Measurements from ENCODE around the gene MYOM3.

Gene MYOM3

DNA sequence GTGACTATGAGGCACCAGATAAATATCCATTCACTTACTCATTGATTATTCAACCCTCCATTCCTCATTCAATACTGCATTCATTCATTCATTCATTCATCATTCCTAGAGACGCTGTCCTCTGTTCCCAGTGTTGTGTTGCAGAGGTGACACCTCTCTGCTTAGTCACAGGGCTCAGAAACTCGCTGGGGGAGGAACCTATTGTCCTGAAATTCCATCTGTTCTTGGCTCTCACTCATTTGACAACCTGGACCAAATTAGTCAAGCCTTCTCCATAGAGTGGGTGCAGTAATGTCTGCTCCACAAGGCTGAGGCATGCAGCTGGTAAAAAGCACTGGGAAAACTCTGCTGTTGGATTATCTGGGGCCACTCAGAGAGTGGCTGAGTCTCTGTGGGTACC is 49.7 kb downstream of the MYOM3 start:
- Histone ChIP-seq H3K79me2 (ENCODE audit: low read length) (no peaks in the 10 kb centered on the region), H4K20me1 (ENCODE audit: insufficient read depth, low read length) (no peaks in the 10 kb centered on the region), H3K27ac (ENCODE audit: low read length) (no peak overlapping the region), H3K36me3 (replicated peaks; ENCODE audit: low read depth, low read length) (no peaks in the 10 kb centered on the region), H2AFZ (ENCODE audit: low read depth, low read length) (no peak overlapping the region), H3K9me3 (ENCODE audit: insufficient read depth, low read length) (no peaks in the 10 kb centered on the region), H3K4me2 (ENCODE audit: low read length) (no peak overlapping the region), H3K4me3 (ENCODE audit: low read length) (no peak overlapping the region), H3K9ac (ENCODE audit: low read length) (no peak overlapping the region), H3K4me1 (ENCODE audit: low read length) (no peaks in the 10 kb centered on the region), H3K27me3 (ENCODE audit: low read depth, low read length) (no peaks in the 10 kb centered on the region)
- TF ChIP-seq CTCF (IDR thresholded peaks at IDR 0.05; ENCODE audit: low read depth, low read length) (no peak), EZH2phosphoT487 (IDR thresholded peaks at IDR 0.05; ENCODE audit: low read depth) (no peak)

- H3K4me2 ChIP-seq (ENCODE audit: low read length) = no peak overlapping the region
- H2AFZ ChIP-seq (ENCODE audit: low read depth, low read length) = no peak overlapping the region
- no peaks in the 10 kb centered on the region for H3K79me2 ChIP-seq (ENCODE audit: low read length)
- no peak overlapping the region for H3K9ac ChIP-seq (ENCODE audit: low read length)
- TF ChIP-seq CTCF (IDR thresholded peaks at IDR 0.05; ENCODE audit: low read depth, low read length) (no peak), EZH2phosphoT487 (IDR thresholded peaks at IDR 0.05; ENCODE audit: low read depth) (no peak)
- no peak overlapping the region for H3K27ac ChIP-seq (ENCODE audit: low read length)
- H3K9me3 ChIP-seq (ENCODE audit: insufficient read depth, low read length) = no peaks in the 10 kb centered on the region
- no peaks in the 10 kb centered on the region for H3K36me3 ChIP-seq (replicated peaks; ENCODE audit: low read depth, low read length)
- H3K27me3 ChIP-seq (ENCODE audit: low read depth, low read length) = no peaks in the 10 kb centered on the region
- H4K20me1 ChIP-seq (ENCODE audit: insufficient read depth, low read length) = no peaks in the 10 kb centered on the region
- no peaks in the 10 kb centered on the region for H3K4me1 ChIP-seq (ENCODE audit: low read length)
- H3K4me3 ChIP-seq (ENCODE audit: low read length) = no peak overlapping the region
These were observed 51.5 kb downstream of the MYOM3 start for GRCh38 chr1:24060482-24060881.

- Histone ChIP-seq H3K36me3 (replicated peaks; ENCODE audit: low read depth, low read length) (no peaks in the 10 kb centered on the region), H3K4me3 (ENCODE audit: low read length) (no peak overlapping the region), H4K20me1 (ENCODE audit: insufficient read depth, low read length) (no peaks in the 10 kb centered on the region), H2AFZ (ENCODE audit: low read depth, low read length) (no peak overlapping the region), H3K9ac (ENCODE audit: low read length) (no peak overlapping the region), H3K27ac (ENCODE audit: low read length) (no peak overlapping the region), H3K4me1 (ENCODE audit: low read length) (no peaks in the 10 kb centered on the region), H3K9me3 (ENCODE audit: insufficient read depth, low read length) (no peaks in the 10 kb centered on the region), H3K79me2 (ENCODE audit: low read length) (no peaks in the 10 kb centered on the region), H3K27me3 (ENCODE audit: low read depth, low read length) (no peaks in the 10 kb centered on the region), H3K4me2 (ENCODE audit: low read length) (no peak overlapping the region)
- TF ChIP-seq CTCF (IDR thresholded peaks at IDR 0.05; ENCODE audit: low read depth, low read length) = no peak
- TF ChIP-seq EZH2phosphoT487 (IDR thresholded peaks at IDR 0.05; ENCODE audit: low read depth) = no peak
These were observed 53.1 kb downstream of the MYOM3 start for GRCh38 chr1:24058671-24059455.

DNA sequence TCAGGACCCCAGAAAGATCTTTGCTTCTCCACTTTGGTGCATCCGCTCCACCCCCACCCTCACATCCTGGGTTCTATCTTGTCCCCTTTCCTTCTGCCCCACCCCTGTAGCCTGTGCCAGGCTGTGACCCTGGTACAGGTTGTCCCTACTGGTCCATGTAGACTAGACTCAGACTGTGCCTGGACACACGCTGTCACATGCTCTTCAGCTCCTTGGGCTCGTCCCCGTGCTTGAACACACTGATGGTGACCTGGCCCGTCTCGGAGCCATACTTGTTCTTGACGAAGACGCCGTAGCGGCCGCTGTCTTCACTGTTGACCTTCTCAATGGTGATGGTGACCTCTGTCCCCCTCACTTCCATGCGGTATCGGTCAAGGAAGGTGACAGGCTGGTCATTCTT is 54.8 kb downstream of the MYOM3 start:
- Histone ChIP-seq H3K79me2 (ENCODE audit: low read length) (no peaks in the 10 kb centered on the region), H3K27ac (ENCODE audit: low read length) (no peak overlapping the region), H4K20me1 (ENCODE audit: insufficient read depth, low read length) (no peaks in the 10 kb centered on the region), H2AFZ (ENCODE audit: low read depth, low read length) (no peak overlapping the region), H3K36me3 (replicated peaks; ENCODE audit: low read depth, low read length) (no peaks in the 10 kb centered on the region), H3K4me1 (ENCODE audit: low read length) (no peaks in the 10 kb centered on the region), H3K4me2 (ENCODE audit: low read length) (no peak overlapping the region), H3K9me3 (ENCODE audit: insufficient read depth, low read length) (no peaks in the 10 kb centered on the region), H3K4me3 (ENCODE audit: low read length) (no peak overlapping the region), H3K27me3 (ENCODE audit: low read depth, low read length) (no peaks in the 10 kb centered on the region), H3K9ac (ENCODE audit: low read length) (no peak overlapping the region)
- TF ChIP-seq EZH2phosphoT487 (IDR thresholded peaks at IDR 0.05; ENCODE audit: low read depth) (no peak), CTCF (IDR thresholded peaks at IDR 0.05; ENCODE audit: low read depth, low read length) (no peak)
